ENCODE measurements around the gene ELAVL1.

- TF ChIP-seq, protein P1, sequence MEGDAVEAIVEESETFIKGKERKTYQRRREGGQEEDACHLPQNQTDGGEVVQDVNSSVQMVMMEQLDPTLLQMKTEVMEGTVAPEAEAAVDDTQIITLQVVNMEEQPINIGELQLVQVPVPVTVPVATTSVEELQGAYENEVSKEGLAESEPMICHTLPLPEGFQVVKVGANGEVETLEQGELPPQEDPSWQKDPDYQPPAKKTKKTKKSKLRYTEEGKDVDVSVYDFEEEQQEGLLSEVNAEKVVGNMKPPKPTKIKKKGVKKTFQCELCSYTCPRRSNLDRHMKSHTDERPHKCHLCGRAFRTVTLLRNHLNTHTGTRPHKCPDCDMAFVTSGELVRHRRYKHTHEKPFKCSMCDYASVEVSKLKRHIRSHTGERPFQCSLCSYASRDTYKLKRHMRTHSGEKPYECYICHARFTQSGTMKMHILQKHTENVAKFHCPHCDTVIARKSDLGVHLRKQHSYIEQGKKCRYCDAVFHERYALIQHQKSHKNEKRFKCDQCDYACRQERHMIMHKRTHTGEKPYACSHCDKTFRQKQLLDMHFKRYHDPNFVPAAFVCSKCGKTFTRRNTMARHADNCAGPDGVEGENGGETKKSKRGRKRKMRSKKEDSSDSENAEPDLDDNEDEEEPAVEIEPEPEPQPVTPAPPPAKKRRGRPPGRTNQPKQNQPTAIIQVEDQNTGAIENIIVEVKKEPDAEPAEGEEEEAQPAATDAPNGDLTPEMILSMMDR (IDR thresholded peaks at IDR 0.05) = no peak
- TF ChIP-seq EZH2 (IDR thresholded peaks at IDR 0.05; ENCODE audit: borderline replicate concordance, insufficient read depth, low read depth, low read length, poor library complexity, severe bottlenecking) = no peak
Observed at GRCh38 chr19:7928334-7928706, 77.1 kb downstream of the ELAVL1 start.

Measured in B cell (primary cell).